ENCODE results near the gene RELN. TPM values are rescaled to one million over a fixed set of nuclear protein-coding genes. Genes with fewer than 3 reads are reported as not detected.

Gene RELN
- total and polyA plus RNA-seq, 9 of the 15 experiments (the other 6 are each of a cell fraction or from before 2014, with no cell fraction given) = 12.9 to 43.2 (median 18.1) TPM

- TF ChIP-seq NKRF (IDR thresholded peaks at IDR 0.05; ENCODE audit: borderline replicate concordance) (no peak), ZNF324 (CRISPR knock-in tag; IDR thresholded peaks at IDR 0.05) (no peak), RFX1 (IDR thresholded peaks at IDR 0.05) (peak; percentile 79), MTF1 (CRISPR knock-in tag; IDR thresholded peaks at IDR 0.05; ENCODE audit: borderline replicate concordance) (no peak), ZKSCAN1 (IDR thresholded peaks at IDR 0.05; ENCODE audit: low read depth, low read length) (peak; percentile 75), ZNF165 (CRISPR knock-in tag; IDR thresholded peaks at IDR 0.05; ENCODE audit: borderline replicate concordance) (no peak), ZBTB43 (CRISPR knock-in tag; IDR thresholded peaks at IDR 0.05) (0 out of 2 replicates have a peak, but pooled peaks have one; percentile 32), HDAC2 (IDR thresholded peaks at IDR 0.05) (peak; percentile 65), HNRNPLL (IDR thresholded peaks at IDR 0.05; ENCODE audit: low read depth, low read length, poor library complexity, severe bottlenecking) (peak; percentile 88), JUNB (CRISPR knock-in tag; conservative IDR thresholded peaks at IDR 0.05) (no peak), ZC3H4 (CRISPR knock-in tag; IDR thresholded peaks at IDR 0.05; ENCODE audit: borderline replicate concordance) (no peak), FOXK1 (CRISPR knock-in tag; IDR thresholded peaks at IDR 0.05; ENCODE audit: borderline replicate concordance) (no peak; the same call in 1 of the 2 replicates), EP300 (IDR thresholded peaks at IDR 0.05; ENCODE audit: low read length) (no peak), TRIM24 (IDR thresholded peaks at IDR 0.05) (no peak), SOX6 (IDR thresholded peaks at IDR 0.05) (no peak), TAF1 (IDR thresholded peaks at IDR 0.05; ENCODE audit: control insufficient read depth, extremely low read depth, insufficient read depth, low read length, severe bottlenecking) (no peak), ZKSCAN3 (CRISPR knock-in tag; IDR thresholded peaks at IDR 0.05) (no peak)
- TF ChIP-seq, protein P1, sequence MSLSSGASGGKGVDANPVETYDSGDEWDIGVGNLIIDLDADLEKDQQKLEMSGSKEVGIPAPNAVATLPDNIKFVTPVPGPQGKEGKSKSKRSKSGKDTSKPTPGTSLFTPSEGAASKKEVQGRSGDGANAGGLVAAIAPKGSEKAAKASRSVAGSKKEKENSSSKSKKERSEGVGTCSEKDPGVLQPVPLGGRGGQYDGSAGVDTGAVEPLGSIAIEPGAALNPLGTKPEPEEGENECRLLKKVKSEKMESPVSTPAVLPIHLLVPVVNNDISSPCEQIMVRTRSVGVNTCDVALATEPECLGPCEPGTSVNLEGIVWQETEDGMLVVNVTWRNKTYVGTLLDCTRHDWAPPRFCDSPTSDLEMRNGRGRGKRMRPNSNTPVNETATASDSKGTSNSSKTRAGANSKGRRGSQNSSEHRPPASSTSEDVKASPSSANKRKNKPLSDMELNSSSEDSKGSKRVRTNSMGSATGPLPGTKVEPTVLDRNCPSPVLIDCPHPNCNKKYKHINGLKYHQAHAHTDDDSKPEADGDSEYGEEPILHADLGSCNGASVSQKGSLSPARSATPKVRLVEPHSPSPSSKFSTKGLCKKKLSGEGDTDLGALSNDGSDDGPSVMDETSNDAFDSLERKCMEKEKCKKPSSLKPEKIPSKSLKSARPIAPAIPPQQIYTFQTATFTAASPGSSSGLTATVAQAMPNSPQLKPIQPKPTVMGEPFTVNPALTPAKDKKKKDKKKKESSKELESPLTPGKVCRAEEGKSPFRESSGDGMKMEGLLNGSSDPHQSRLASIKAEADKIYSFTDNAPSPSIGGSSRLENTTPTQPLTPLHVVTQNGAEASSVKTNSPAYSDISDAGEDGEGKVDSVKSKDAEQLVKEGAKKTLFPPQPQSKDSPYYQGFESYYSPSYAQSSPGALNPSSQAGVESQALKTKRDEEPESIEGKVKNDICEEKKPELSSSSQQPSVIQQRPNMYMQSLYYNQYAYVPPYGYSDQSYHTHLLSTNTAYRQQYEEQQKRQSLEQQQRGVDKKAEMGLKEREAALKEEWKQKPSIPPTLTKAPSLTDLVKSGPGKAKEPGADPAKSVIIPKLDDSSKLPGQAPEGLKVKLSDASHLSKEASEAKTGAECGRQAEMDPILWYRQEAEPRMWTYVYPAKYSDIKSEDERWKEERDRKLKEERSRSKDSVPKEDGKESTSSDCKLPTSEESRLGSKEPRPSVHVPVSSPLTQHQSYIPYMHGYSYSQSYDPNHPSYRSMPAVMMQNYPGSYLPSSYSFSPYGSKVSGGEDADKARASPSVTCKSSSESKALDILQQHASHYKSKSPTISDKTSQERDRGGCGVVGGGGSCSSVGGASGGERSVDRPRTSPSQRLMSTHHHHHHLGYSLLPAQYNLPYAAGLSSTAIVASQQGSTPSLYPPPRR (CRISPR knock-in tag; IDR thresholded peaks at IDR 0.05; ENCODE audit: borderline replicate concordance) = no peak
- TF ChIP-seq, protein P2, sequence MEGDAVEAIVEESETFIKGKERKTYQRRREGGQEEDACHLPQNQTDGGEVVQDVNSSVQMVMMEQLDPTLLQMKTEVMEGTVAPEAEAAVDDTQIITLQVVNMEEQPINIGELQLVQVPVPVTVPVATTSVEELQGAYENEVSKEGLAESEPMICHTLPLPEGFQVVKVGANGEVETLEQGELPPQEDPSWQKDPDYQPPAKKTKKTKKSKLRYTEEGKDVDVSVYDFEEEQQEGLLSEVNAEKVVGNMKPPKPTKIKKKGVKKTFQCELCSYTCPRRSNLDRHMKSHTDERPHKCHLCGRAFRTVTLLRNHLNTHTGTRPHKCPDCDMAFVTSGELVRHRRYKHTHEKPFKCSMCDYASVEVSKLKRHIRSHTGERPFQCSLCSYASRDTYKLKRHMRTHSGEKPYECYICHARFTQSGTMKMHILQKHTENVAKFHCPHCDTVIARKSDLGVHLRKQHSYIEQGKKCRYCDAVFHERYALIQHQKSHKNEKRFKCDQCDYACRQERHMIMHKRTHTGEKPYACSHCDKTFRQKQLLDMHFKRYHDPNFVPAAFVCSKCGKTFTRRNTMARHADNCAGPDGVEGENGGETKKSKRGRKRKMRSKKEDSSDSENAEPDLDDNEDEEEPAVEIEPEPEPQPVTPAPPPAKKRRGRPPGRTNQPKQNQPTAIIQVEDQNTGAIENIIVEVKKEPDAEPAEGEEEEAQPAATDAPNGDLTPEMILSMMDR (IDR thresholded peaks at IDR 0.05 in 2 of 3, conservative IDR thresholded peaks at IDR 0.05 in 1 of 3; ENCODE audit: insufficient read depth in 2 of 3, low read depth in 1 of 3, low read length in 3 of 3) = no peak
Measured at GRCh38 chr7:103988468-103989199, 824 bp downstream of the RELN start (continued).
